ENCODE measurements around the gene HOXB2.

DNA sequence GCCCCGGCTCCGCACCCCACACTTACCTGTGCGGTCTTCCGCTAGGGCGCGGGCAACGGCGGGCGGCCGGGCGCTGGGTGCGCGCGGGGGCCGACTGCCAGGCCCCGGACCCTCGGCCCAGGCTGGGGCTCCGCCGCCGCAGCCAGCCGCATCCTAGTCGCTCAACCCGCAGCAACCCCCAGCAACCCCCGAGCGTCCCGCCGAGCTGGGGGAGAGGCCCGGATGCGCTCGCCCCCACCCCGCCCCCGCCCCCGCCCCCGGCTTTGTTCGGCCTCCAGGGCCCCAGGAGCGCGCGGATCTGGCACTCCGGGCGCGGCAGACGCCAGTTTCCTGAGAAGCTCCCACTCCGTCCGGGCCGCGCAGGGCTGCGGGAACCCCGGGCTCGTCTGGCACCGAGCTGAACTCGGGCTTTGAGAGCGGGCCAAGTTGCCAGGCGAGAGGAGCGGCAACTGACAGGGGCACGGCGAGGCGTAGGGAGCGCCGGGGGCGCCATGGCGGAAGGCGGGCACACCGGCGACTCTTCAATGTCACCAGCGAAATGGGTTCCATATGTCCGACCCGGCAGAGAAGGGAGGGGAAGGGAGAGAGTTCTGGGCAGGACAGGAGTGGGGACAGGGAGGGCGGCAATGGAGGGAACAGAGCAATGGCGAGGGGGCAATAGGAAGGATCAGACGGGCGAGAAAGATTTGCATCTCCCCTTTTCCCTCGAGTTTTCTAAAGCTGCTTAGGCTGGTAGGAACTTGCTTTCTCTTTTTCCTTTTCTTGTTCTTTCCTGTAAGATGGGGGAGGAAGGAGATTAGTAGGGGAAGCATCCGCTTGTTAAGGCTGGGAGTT, 19.5 kb upstream of the HOXB2 start:
- TF ChIP-seq, protein P1, sequence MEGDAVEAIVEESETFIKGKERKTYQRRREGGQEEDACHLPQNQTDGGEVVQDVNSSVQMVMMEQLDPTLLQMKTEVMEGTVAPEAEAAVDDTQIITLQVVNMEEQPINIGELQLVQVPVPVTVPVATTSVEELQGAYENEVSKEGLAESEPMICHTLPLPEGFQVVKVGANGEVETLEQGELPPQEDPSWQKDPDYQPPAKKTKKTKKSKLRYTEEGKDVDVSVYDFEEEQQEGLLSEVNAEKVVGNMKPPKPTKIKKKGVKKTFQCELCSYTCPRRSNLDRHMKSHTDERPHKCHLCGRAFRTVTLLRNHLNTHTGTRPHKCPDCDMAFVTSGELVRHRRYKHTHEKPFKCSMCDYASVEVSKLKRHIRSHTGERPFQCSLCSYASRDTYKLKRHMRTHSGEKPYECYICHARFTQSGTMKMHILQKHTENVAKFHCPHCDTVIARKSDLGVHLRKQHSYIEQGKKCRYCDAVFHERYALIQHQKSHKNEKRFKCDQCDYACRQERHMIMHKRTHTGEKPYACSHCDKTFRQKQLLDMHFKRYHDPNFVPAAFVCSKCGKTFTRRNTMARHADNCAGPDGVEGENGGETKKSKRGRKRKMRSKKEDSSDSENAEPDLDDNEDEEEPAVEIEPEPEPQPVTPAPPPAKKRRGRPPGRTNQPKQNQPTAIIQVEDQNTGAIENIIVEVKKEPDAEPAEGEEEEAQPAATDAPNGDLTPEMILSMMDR (IDR thresholded peaks at IDR 0.05; ENCODE audit: borderline replicate concordance, extremely low read depth, low read length, poor library complexity, severe bottlenecking), result no peak
- no peak for TF ChIP-seq EZH2 (IDR thresholded peaks at IDR 0.05; ENCODE audit: borderline replicate concordance, low read depth, low read length, severe bottlenecking)

All from DND-41 (cell line).